Measurements from ENCODE around the gene IDI1.
"Not testable (repeated sequence)": the region's sequence is repeated elsewhere in the genome, so short reads cannot be mapped to it uniquely, and the experiment has no call there.

Gene IDI1

DNA sequence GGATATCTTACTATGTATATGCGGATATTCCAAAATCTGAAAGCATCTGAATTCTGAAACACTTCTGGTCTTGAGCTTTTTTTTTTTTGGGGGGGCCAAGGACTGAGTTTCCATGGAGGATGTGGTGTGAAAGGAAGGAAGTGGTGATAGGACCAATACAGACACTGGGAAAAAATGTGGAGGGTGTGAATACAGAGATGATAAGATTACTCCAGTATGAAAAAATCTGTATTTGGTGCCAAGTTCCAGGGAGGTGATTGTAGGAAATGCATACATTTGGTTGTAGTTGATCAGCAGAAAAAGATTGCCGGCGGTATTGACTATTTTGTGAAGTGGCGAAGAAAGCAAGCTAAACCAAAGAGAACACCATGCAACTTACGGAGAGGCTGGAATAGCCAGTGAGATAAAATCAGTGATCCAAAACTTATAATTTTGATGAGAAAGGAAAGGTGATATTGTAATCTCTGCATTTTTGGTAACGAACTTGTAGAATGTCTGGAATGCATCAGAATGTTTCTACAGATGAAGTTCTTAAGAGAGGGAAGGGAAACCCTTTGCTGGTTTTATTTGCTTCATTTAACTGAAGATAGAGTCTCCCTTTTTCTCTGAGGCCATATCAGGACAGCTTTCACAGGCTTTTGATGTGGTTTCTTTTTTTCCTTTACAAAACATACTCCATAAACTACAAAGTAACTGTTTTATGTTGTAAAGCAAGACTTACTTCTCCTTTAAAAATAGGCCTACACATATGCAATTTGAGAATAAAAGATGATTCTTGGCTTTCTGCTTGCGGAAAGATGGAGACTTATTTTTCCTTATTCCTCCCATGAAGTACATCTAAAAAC, 13.2 kb upstream of the IDI1 start:
- no peak for DNase-seq

DNA sequence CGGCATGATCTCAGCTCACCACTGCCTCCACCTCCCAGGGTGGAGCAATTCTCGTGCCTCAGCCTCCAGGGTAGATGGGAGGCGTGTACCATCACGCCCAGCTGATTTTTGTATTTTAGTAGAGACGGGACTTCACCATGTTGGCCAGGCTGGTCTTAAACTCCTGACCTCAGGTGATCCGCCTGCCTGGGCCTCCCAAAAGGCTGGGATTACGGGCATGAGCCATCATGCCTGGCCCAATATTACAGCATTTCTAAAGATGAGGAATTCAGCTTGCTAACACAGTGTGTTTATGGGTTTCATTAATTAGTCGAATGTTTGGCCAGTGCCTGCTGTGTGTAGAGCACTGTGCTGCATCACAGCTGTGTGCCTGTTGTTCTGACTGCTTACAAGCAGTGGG, 11.0 kb upstream of the IDI1 start:
- no peak for DNase-seq

DNA sequence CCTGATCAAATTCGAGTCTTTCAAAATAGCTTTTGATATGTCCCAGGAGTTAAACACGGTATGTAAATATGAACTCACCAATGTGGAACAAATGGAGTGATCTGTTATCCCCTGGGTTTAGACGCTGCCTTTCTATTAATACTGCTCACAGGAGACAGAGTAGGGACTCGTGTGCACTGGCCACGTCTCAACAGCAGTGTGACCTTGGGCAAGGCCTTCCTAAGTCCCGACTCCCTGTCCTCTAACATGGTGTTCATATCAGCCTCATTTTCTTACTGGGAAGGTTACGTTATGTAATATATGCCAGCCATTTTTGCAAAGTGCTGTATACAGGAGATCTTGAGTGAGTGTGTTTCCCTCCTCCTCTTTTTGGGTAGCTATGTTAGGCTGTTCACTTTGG, 9.1 kb upstream of the IDI1 start:
- no peak for DNase-seq

DNA sequence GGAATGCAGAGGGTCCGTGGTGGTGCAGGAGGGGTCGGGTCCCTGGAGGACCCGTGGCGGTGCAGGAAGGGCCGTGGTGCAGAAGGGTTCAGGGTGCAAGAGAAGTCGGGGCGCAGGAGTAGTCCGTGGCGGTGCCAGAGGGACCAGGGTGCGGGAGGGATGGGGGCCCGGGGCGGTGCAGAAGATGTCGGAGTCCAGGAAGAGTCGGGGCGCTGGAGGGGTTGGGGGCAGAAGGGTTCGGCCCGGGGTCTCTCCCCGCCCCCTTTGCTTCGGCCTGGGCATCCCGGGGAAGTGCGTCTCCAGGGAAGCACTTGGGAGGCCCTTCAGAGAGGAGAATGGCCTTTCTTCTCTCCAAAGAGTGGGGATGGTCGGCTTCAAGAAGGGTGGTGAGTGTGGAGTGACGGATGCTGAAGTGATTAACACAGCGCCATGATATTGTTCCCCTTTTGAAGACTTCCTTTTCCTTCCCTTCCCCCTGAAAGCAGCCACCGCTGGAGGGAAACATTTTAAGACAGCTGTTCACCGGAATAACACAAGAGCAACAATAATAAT, 8.3 kb upstream of the IDI1 start:
- DNase-seq = peak; percentile 76

DNA sequence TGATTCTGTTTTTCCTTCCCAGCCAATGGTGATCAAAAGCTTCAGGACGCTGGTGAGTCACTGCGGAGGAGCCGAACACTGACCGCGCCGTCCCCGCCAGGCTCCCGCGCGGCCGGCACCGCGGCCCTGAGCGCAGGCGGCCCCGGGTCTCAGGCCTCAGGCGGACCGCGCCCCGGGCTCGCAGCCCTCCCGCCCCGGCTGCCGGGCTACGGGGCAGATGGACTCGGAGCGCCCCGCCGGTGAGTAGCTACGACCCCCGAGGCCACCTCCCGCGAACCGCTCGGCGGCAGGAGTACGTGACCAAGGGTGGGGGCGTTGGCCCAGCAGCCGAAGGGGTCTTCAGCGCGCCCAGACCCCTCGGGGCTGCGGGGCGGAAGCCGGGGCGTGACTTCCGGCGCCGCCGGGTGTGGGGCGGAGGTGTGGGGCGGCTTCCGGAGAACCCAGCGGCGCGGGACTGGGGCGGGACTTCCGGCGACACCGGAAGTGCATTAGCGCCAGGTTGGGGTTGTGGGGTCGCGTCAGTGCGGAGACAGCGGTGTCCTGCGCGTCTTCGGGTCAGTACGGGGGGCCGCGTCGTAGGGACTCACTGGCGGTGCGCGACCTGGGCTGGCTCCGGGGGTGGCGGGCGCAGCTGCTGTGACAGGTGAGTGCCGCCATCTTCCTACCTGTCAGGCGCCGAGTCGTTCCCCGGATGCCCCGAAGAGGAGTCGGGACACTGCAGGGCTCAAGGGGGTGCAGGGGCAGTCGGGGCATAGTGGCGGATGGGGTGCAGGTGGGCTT, 7.6 kb upstream of the IDI1 start, which contains the start of gene WDR37:
Gene WDR37 (plus strand): TSS at position 60 of the 780 bp plus-strand sequence. CDS start 15,771 bp downstream, outside the sequence.
- DNase-seq = peak; percentile 92

DNA sequence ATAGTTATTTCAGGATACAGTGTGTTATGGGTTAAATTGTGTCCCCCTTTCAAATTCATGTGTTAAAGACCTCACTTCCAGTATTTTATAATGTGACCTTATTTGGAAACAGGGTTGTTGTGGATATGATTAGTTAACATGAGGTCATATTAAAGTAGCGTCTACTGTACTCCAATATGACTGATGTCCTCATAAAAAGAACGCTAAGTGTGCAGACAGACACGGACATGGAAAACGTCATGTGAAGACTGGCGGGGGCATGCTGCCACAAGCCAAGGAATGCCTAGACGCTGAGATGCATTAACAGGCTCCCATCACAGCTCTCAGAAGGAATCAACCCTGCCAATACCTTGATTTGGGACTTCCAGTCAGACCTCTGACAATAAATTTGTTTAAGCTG, 5.8 kb upstream of the IDI1 start:
- no peak for DNase-seq

DNA sequence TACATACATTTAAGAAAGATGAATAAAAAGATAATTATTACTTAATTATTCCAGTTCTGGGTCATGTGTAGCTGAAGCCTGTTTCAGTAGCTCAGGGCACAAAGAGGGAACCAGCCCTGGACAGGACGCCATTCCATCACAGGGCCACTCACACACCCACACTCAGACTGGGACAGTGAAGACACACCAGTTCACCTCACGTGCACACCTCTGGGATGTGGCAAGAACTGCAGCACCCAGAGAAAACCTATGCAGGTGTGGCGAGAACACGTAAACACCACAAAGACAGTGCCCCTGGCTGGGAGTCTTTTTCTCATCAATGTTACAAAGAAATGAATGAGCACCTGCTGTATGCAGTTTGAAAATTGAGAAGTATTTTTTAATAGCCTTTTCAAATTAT, 1.6 kb upstream of the IDI1 start:
- no peak for DNase-seq

DNA sequence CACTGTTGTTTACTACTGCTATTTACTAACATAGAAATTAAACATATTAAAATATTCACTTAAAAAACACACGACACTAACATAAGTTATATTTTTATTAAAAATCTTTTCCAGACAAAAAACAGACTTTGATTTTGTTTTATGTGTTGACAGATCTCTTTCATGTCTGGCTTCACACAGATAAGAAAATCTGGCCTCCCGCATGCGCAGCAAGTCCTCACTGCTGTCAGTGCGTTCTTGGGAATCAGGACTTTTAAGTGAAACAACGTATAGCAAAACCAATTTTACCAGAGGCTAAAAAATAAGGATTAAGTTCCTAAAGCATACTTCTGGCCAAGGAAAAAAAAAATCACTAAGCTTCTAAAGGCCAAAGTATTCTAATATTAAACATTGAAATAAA, 1.2 kb upstream of the IDI1 start:
- no peak for DNase-seq

DNA sequence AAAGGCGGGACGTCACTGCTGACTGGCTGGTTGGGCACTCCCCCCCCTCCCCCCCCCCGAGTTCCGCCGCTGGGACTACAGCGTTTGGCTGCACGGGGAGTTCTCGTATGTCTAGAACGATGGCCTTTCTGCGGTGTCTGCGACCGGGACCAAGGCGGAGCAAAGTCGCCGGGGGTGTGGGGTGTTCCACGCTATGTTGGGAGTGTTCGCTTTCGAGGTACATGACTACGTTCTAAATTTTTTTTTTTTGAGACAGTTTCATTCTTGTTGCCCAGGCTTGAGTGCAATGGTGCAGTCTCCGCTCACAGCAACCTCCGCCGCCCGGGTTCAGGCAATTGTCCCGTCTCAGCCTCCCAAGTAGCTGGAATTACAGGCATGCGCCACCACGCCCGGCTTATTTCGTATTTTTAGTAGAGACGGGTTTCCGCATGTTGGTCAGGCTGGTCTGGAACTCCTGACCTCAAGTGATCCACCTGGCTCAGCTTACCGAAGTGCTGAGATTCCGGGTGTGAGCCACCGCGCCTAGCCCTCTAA, 573 bp upstream of the IDI1 start:
- no peak for DNase-seq

DNA sequence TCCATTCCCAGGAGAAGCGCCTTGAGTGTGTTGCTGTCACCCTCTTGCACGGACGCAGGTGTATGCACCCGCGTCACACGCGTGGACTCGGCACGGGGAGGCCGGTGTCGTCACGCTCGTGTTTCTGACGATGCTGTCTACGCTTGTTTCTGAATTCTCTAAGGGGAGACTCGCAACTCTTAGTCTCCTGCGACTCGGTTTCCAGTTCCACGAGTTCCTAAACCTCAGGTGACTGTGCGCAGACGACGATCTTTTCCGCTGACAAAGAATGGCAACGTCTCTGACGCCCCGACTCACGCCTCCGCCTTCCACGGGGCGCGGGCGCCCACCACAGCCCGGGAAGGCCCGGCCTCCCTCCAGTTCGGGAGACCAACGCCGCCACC, 579 bp downstream of the IDI1 start:
- peak; percentile 60 for DNase-seq

DNA sequence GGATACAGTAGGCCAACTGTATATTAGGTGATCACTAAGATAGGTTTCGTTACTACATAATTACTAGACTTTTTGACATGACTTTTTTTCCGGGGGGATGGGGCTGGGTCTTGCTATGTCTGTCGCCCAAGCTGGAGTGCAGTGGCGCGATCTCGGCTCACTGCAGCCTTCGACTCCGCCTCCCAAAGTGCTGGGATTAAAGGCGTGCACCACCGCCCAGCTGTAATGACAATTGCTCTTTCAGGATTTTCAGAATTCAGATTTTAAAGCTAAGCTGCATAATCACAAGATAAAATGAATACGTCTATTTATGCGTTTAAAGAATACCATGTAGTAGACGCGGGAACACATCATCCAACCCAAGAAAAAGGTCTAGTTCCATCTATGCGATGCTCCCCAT, 982 bp downstream of the IDI1 start:
- no peak for DNase-seq

DNA sequence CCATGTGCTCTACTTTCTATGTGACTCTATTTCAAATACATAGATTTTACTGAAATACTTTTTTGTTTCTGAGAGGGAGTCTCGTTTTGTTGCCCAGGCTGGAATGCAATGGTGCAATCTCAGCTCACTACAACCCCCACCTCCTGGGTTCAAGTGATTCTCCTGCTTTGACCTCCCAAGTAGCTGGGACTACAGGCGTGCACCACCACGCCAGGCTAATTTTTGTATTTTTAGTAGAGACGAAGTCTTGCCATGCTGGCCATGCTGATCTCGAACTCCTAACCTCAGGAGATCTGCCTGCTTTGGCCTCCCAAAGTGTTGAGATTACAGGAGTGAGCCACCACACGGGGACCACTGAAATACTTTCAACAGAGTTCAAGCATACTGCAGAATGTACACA, 3.5 kb downstream of the IDI1 start:
- no peak for DNase-seq

DNA sequence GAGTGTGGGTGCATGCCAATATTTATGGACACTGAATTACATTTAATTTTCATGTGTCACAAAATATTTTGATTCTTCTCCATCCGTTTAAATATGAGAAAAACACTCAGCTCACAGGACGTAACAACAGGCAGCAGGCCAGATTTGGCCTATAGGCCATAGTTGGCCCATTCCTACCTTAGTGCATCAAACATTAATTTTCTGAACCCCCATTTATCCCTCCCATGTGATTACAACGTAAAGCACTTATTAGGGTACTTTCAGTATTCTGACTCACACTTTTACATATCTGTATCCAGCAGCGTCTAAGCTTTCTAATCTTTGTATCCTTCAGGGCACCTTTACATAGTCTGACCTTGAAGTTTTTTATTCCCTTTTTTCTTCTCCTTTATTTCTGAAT, 4.0 kb downstream of the IDI1 start:
- DNase-seq = no peak

DNA sequence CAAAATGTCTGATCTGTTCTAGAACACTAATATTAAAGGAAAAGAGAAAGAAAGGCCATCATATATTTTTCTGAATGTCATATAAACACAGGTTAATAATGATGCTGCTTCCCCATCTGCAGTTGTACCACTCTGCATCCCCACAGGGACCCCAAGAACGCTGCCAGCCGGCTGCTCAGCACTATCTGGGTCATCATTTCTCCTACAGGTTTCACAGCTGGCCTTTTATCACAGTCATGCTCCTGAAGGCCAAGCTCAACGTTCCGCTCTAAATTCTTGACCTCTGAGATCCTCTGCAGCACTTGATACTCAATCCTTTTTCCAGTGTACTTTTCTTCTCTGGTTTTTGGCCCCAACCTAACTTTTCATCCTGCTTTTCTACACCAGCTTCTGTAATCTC, 4.8 kb downstream of the IDI1 start:
- no peak for DNase-seq

DNA sequence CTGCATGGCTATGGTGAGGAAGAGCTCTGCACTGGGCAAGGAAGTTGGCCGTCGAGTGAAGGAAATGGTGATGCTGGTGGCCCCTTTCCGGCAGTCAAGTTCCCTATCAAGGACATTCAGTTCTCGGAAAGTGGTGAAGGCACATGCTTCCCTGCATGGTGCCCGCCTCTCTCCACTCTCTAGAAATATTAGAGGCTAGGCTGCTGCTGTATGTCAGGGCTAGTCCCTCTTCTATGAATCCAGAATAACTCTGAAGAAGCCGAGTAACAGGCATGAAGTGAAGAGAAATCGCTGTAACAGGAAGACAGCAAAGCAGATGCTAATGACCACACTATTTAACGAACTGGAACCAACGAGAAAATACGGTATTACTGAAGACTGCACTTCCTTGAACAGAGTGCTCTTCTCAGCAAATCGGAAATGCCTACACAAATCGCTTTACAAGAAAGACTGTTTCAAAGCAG, 5.4 kb downstream of the IDI1 start:
- peak; percentile 49 for DNase-seq

DNA sequence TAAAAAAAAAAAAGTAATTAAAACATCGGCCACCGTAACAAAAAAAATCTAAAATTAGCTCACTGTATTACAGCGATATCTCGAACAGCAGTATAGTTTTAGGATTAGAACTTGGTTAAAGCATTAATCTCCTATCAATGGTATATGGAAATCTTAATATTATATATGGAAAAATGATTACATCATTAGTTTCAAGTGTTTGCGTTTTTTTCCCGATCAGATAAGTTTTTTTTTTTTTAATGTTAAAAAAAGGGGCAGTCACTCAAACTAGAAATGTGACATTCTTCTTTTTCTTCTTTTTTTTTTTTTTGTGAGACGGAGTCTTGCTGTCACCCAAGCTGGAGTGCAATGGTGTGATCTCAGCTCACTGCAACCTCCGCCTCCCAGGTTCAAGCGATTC, 7.4 kb downstream of the IDI1 start:
- no peak for DNase-seq

DNA sequence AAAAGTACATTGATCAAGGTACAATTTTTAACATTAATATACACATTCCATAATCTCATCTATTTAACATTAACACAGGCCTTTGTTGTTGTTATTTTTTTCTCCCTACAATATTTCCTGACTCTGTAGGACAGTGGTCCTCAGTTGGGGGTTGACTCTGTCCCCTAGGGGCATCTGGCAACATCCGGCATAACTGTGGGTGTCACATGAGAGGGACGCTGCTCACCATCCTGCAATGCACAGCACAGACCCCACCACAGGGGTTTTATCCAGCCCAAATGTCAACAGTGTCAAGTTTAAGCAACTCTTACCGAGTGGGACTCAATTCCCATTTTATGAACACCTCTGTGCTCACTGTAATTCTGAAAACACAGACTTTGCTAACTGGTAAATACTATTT, 8.8 kb downstream of the IDI1 start:
- no peak for DNase-seq

DNA sequence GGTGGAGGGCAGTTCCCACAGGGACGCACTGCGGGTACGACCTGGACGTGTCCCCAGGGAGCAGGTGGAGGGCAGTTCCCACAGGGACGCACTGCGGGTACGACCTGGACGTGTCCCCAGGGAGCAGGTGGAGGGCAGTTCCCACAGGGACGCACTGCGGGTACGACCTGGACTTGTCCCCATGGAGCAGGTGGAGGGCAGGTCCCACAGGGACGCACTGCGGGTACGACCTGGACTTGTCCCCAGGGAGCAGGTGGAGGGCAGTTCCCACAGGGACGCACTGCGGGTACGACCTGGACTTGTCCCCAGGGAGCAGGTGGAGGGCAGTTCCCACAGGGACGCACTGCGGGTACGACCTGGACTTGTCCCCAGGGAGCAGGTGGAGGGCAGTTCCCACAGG, 10.2 kb downstream of the IDI1 start:
- not testable (repeated sequence) for DNase-seq

DNA sequence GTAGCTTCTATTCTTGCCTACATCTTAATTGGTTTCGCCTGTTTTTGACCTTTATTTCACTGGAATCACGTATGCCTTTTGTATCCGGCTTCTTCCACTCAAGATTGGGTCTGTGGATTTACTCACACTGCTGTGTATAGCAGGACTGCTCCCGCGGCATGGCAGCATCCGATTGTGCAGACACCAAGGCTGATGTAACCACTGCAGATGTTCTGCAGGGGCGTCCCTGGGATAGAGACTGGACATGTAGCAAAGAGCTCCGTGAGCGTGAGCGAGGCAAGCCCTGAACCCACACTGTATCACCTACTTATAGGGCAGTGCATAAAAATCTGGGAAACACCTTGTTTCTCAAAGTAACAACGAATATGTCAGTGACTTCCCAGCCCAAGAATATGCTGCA, 11.8 kb downstream of the IDI1 start:
- DNase-seq = no peak

DNA sequence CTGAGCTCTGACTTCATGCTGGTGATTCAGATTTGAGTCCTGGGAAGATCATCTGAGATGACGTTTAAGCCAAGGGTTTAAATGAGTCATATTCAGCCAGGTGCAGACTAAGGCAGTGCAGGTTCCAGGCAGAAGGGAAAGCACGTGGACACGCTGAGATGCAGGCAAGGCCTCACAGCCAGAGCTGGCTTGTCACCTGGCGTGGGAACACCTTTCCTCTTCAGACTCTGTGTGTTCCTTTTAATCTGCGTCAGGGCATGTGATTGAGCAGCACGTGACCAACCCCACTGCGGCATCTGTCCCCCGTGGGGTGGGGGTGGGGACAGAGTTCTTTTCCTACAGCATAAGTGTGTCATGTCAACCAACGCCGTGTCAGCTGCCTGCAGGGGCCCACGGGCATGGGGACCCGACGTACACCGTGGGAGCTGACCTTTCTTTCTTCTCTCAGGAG, 12.6 kb downstream of the IDI1 start:
- no peak for DNase-seq

DNA sequence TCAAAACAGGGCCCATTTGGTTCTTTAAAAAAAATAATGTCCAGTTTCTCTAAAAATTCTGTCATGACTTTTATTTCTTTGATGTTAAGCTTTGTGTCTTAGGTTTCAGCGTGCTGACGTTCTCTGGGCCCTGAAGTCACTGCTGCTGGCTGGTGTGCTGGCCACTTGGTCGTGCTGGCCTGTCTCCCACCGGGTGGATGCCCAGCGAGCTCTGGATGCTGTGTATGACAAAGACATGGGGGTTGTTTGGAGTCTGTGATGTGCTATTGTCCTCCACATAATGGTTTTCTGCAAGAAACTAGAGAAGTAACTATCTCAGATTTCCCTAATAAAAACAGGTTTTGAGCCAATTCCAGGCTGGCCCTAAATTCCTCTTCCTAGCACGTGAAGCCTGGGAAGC, 13.7 kb downstream of the IDI1 start:
- DNase-seq = no peak

DNA sequence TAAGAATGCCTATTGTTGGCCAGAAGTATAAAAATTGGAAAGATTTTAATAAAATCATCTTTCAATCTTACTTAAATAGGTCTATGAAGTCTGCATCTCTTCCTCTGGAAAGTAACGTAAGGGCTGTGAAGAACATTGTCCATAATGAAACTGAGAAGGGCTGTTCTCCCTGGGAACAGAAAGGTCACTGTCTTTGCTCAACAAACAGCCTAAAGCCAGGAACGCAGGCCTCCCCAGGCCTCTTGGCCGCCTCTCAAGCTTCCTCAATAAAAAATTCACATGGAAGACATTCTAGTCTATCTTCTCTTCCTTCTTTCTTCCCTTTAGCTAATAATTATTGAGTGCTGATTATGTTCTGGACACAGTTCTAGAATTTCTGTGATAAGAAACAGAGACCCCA, 14.2 kb downstream of the IDI1 start:
- no peak for DNase-seq

DNA sequence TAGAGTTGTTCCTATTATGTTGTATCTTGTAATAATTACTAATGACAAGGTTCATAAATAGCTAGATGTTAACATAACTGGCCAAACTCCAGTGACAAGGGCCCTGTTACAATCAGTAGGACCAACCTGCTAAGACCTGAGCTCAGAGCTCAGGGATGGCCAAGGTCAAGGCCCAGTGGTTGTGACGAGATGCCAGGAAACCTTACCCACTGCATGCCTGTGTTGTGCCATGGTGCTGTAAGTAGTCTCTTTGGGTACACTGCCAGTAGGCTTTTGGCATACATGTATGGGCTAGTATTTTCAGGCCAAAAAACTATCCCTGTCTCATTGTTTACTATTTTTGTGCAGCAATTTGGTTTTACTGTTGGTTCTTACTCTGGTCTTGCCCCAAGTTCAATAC, 15.3 kb downstream of the IDI1 start:
- DNase-seq = no peak

DNA sequence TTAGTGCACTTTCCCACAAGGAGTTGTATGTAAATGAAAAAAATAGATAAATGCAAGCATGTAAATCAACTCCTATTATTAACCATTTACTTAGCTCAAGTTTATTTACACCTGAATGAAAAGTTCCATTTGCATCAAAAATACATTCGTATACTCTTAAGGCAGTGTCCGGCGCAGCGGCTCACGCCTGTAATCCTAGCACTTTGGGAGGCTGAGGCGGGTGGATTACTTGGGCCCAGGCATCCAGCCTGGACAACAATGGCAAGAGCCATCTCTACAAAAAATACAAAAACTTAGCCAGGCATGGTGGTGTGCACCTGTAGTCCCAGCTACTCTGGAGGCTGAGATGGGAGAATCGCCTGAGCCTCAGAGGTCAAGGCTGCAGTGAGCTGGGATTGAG, 19.1 kb downstream of the IDI1 start:
- DNase-seq = no peak

Data from suppressor macrophage treated with lipopolysaccharide for 4 hours (primary cell).